ENCODE results near the gene NRCAM. TPM values are rescaled to one million over a fixed set of nuclear protein-coding genes. Genes with fewer than 3 reads are reported as not detected.

The NRCAM gene
- total and polyA plus RNA-seq, 2 of the 8 experiments (the other 6 are each of a cell fraction or from before 2014, with no cell fraction given): 2.7 to 3.8 TPM

GRCh38 chr7:108329514-108329913 lies 126.7 kb downstream of the NRCAM start (continued):
- TF ChIP-seq CHD7 (IDR thresholded peaks at IDR 0.05; ENCODE audit: insufficient replicate concordance, low read length): no peak
- no peak for TF ChIP-seq CHD1 (IDR thresholded peaks at IDR 0.05; ENCODE audit: low read depth, low read length)
- no peak for TF ChIP-seq ATF2 (IDR thresholded peaks at IDR 0.05; ENCODE audit: low read length)
- no peak for TF ChIP-seq CTCF (IDR thresholded peaks at IDR 0.05; ENCODE audit: control extremely low read depth in 1 of 3, insufficient read depth in 1 of 3, low read depth in 1 of 3, low read length in 3 of 3)
- no peak for TF ChIP-seq JUND (IDR thresholded peaks at IDR 0.05; ENCODE audit: low read length)

Measured in H1 (cell line).